IMR-90 (cell line): ENCODE data around the gene SLIT3.

Experiments used
- BHLHE40 ChIP-seq: fragments of 150-350 bp; IDR thresholded peaks from 2 replicates; pipeline ENCODE4 v1.6.1; 2016; ENCODE audit warnings: mild to moderate bottlenecking, low read depth, low read length
- CEBPB ChIP-seq: IDR thresholded peaks from 2 replicates; pipeline ENCODE4 v1.6.1; 2012; ENCODE audit warnings: low read depth, low read length, improper control_type of control experiment
- CHD1 ChIP-seq: IDR thresholded peaks from 2 replicates; pipeline ENCODE4 v1.6.1; 2012; ENCODE audit warnings: low read depth, low read length, improper control_type of control experiment
- FOS ChIP-seq: fragments of 150-350 bp; IDR thresholded peaks from 2 replicates; pipeline ENCODE4 v1.6.1; 2016; ENCODE audit warnings: low read depth, low read length
- MAFK ChIP-seq: IDR thresholded peaks from 2 replicates; pipeline ENCODE4 v1.6.1; 2012; ENCODE audit warnings: low read depth, low read length, improper control_type of control experiment
- MAZ ChIP-seq: IDR thresholded peaks from 2 replicates; pipeline ENCODE4 v1.6.1; 2012; ENCODE audit warnings: low read depth, mild to moderate bottlenecking, low read length, improper control_type of control experiment, moderate library complexity, borderline replicate concordance
- MXI1 ChIP-seq: IDR thresholded peaks from 2 replicates; pipeline ENCODE4 v1.6.1; 2012; ENCODE audit warnings: low read depth, mild to moderate bottlenecking, low read length, moderate library complexity, borderline replicate concordance
- POLR2A ChIP-seq: IDR thresholded peaks from 2 replicates; pipeline ENCODE4 v1.6.1; 2012; ENCODE audit warnings: mild to moderate bottlenecking, low read depth, low read length
- RCOR1 ChIP-seq: IDR thresholded peaks from 2 replicates; pipeline ENCODE4 v1.6.1; 2012; ENCODE audit warnings: mild to moderate bottlenecking, low read length, improper control_type of control experiment; ENCODE audit not compliant: insufficient replicate concordance
- RFX5 ChIP-seq: IDR thresholded peaks from 2 replicates; pipeline ENCODE4 v1.8.0; 2012; ENCODE audit warnings: low read depth, mild to moderate bottlenecking, low read length, moderate library complexity
- SMC3 ChIP-seq: fragments of 150-350 bp; IDR thresholded peaks from 2 replicates; pipeline ENCODE4 v1.6.1; 2016; ENCODE audit warnings: low read depth, mild to moderate bottlenecking, antibody characterized with exemption, low read length, moderate library complexity
- TF ChIP-seq, protein P1 (sequence below): conservative IDR thresholded peaks from 2 replicates; pipeline ENCODE4 v1.5.1; 2012; ENCODE audit warnings: mild to moderate bottlenecking, low read depth, low read length, improper control_type of control experiment
- TF ChIP-seq, protein P2 (sequence below): fragments of 150-350 bp; IDR thresholded peaks from 2 replicates; pipeline ENCODE4 v1.6.1; 2016; ENCODE audit warnings: low read depth, mild to moderate bottlenecking, low read length, moderate library complexity, borderline replicate concordance
- TF ChIP-seq, protein P3 (sequence below): fragments of 150-350 bp; IDR thresholded peaks from 2 replicates; pipeline ENCODE4 v1.6.1; 2017; ENCODE audit warnings: mild to moderate bottlenecking, antibody characterized with exemption, low read length, low read depth

DNA sequence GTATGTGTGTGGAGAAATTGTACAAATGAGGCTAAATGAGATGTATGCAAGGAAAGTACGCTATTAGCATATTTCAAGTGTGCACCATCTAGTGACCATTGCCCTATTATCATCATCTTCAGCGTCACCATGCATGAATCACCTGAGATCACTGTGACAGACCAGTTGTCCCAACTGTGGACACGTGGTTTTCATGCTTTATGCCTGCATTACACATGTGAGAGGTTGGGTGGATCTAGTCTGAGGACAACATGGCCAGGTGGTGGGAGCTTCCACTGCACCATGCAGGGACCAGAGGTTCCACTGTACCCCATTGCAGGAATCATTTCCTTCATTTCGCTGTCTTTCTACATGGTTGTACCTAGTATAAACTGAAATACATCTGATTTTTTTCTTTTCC lies 329.8 kb downstream of the SLIT3 start:
- no peak for TF ChIP-seq POLR2A
- TF ChIP-seq, protein P1, sequence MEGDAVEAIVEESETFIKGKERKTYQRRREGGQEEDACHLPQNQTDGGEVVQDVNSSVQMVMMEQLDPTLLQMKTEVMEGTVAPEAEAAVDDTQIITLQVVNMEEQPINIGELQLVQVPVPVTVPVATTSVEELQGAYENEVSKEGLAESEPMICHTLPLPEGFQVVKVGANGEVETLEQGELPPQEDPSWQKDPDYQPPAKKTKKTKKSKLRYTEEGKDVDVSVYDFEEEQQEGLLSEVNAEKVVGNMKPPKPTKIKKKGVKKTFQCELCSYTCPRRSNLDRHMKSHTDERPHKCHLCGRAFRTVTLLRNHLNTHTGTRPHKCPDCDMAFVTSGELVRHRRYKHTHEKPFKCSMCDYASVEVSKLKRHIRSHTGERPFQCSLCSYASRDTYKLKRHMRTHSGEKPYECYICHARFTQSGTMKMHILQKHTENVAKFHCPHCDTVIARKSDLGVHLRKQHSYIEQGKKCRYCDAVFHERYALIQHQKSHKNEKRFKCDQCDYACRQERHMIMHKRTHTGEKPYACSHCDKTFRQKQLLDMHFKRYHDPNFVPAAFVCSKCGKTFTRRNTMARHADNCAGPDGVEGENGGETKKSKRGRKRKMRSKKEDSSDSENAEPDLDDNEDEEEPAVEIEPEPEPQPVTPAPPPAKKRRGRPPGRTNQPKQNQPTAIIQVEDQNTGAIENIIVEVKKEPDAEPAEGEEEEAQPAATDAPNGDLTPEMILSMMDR = no peak
- TF ChIP-seq SMC3 = no peak
- no peak for TF ChIP-seq RFX5
- no peak for TF ChIP-seq MAFK
- TF ChIP-seq, protein P2, sequence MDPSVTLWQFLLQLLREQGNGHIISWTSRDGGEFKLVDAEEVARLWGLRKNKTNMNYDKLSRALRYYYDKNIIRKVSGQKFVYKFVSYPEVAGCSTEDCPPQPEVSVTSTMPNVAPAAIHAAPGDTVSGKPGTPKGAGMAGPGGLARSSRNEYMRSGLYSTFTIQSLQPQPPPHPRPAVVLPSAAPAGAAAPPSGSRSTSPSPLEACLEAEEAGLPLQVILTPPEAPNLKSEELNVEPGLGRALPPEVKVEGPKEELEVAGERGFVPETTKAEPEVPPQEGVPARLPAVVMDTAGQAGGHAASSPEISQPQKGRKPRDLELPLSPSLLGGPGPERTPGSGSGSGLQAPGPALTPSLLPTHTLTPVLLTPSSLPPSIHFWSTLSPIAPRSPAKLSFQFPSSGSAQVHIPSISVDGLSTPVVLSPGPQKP = no peak
- TF ChIP-seq FOS = no peak
- no peak for TF ChIP-seq RCOR1
- no peak for TF ChIP-seq CHD1
- TF ChIP-seq, protein P3, sequence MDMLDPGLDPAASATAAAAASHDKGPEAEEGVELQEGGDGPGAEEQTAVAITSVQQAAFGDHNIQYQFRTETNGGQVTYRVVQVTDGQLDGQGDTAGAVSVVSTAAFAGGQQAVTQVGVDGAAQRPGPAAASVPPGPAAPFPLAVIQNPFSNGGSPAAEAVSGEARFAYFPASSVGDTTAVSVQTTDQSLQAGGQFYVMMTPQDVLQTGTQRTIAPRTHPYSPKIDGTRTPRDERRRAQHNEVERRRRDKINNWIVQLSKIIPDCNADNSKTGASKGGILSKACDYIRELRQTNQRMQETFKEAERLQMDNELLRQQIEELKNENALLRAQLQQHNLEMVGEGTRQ = no peak
- TF ChIP-seq BHLHE40 = no peak
- no peak for TF ChIP-seq CEBPB
- no peak for TF ChIP-seq MAZ
- no peak for TF ChIP-seq MXI1
